ENCODE measurements around the gene TPSD1. TPM values are rescaled to one million over a fixed set of nuclear protein-coding genes. Genes with fewer than 3 reads are reported as not detected.

Gene TPSD1
- total and polyA plus RNA-seq, 9 of the 15 experiments (the other 6 are each of a cell fraction or from before 2014, with no cell fraction given) = not detected

- H3K4me2 ChIP-seq (ENCODE audit: insufficient read depth, low read length) = no peak overlapping the region
- POLR2A ChIA-PET = interaction anchor here (1.0 kb wide), 1 partner anchor 22 kb away, joined by 5 read pairs; no protein-coding TSS in a partner anchor
- intact Hi-C loops (cut with micrococcal nuclease) (no loop called here), in situ Hi-C loops (cut with MboI) (no loop called here)
- CTCF ChIA-PET (ENCODE audit: low intra/inter-chr PET ratio) = no interaction called here
- H3K9me1 ChIP-seq (ENCODE audit: control insufficient read depth, insufficient read depth, low read length) = no peaks in the 10 kb centered on the region
- H3K27ac ChIP-seq (ENCODE audit: extremely low read depth, low read depth, low read length) = no peak overlapping the region
- H3K27me3 ChIP-seq (ENCODE audit: control insufficient read depth in 2 of 2, insufficient read depth in 2 of 2, low read length in 2 of 2) = peaks cover 7 to 29% of the 10 kb centered on the region in 2 experiments; a peak in 3 of 5 replicates
- H3K9me3 ChIP-seq (replicated peaks; ENCODE audit: control insufficient read depth, insufficient read depth, low read depth, low read length) = no peaks in the 10 kb centered on the region
- no peaks in the 10 kb centered on the region for H4K20me1 ChIP-seq (replicated peaks; ENCODE audit: control insufficient read depth, insufficient read depth, low read length)
- H3K4me1 ChIP-seq (replicated peaks in 1 of 2; ENCODE audit: control insufficient read depth in 2 of 2, insufficient read depth in 2 of 2, low read length in 2 of 2) = peaks cover 0 to 19% of the 10 kb centered on the region in 2 experiments; a peak in 2 of 5 replicates
- ATAC-seq = no peak
- H3K4me3 ChIP-seq = no peak overlapping the region
- FAIRE-seq = no peak
- DNase-seq (ENCODE audit: extremely low read depth in 1 of 4, low spot score in 3 of 4) = no peak
- WGBS (ENCODE audit: insufficient coverage, low coverage, missing lambda C conversion rate) = 3% methylated on average over 10 of the region's 12 CpGs
- H3K79me2 ChIP-seq (ENCODE audit: control insufficient read depth, insufficient read depth, low read length) = no peaks in the 10 kb centered on the region
- H2AFZ ChIP-seq (ENCODE audit: low read depth, low read length) = no peak overlapping the region
- no TSS peak for BruUV-seq (replicated peaks)
- H3K36me3 ChIP-seq (ENCODE audit: control insufficient read depth, insufficient read depth, low read length) = no peaks in the 10 kb centered on the region
- TF ChIP-seq C11orf30 (IDR thresholded peaks at IDR 0.05; ENCODE audit: low read depth) = peak; percentile 15; the same call in 1 of the 2 replicates
- TF ChIP-seq, protein P1, sequence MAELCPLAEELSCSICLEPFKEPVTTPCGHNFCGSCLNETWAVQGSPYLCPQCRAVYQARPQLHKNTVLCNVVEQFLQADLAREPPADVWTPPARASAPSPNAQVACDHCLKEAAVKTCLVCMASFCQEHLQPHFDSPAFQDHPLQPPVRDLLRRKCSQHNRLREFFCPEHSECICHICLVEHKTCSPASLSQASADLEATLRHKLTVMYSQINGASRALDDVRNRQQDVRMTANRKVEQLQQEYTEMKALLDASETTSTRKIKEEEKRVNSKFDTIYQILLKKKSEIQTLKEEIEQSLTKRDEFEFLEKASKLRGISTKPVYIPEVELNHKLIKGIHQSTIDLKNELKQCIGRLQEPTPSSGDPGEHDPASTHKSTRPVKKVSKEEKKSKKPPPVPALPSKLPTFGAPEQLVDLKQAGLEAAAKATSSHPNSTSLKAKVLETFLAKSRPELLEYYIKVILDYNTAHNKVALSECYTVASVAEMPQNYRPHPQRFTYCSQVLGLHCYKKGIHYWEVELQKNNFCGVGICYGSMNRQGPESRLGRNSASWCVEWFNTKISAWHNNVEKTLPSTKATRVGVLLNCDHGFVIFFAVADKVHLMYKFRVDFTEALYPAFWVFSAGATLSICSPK (IDR thresholded peaks at IDR 0.05; ENCODE audit: borderline replicate concordance) = no peak
- peak in 1 of 2 experiments; percentile 41; a peak in 1 of 4 replicates for TF ChIP-seq MAZ (CRISPR knock-in tag; conservative IDR thresholded peaks at IDR 0.05 in 1 of 2, IDR thresholded peaks at IDR 0.05 in 1 of 2)
- TF ChIP-seq ZNF584 (CRISPR knock-in tag; IDR thresholded peaks at IDR 0.05; ENCODE audit: low read depth) = no peak
- TF ChIP-seq NFE2 (IDR thresholded peaks at IDR 0.05; ENCODE audit: low read depth) = peak; percentile 6; the same call in 1 of the 2 replicates
- TF ChIP-seq SNIP1 (IDR thresholded peaks at IDR 0.05; ENCODE audit: low read depth) = no peak
- no peak for TF ChIP-seq HDAC2 (IDR thresholded peaks at IDR 0.05)
- no peak for TF ChIP-seq SUPT5H (IDR thresholded peaks at IDR 0.05)
- TF ChIP-seq GABPA (tag; conservative IDR thresholded peaks at IDR 0.05; ENCODE audit: low read depth) = peak; percentile 44; the same call in 1 of the 2 replicates
- no peak for TF ChIP-seq KLF16 (IDR thresholded peaks at IDR 0.05)
- TF ChIP-seq DLX4 (CRISPR knock-in tag; IDR thresholded peaks at IDR 0.05) = no peak
- no peak for TF ChIP-seq GABPB1 (CRISPR knock-in tag; IDR thresholded peaks at IDR 0.05)
- TF ChIP-seq NR3C1 (CRISPR knock-in tag; IDR thresholded peaks at IDR 0.05) = no peak
- no peak overlapping the region for H3K9ac ChIP-seq (ENCODE audit: insufficient read depth in 1 of 2, low read depth in 2 of 2, low read length in 2 of 2)
Observed at GRCh38 chr16:1244881-1245280, 11.0 kb upstream of the TPSD1 start.
